ENCODE results near the gene G2E3.

DNA sequence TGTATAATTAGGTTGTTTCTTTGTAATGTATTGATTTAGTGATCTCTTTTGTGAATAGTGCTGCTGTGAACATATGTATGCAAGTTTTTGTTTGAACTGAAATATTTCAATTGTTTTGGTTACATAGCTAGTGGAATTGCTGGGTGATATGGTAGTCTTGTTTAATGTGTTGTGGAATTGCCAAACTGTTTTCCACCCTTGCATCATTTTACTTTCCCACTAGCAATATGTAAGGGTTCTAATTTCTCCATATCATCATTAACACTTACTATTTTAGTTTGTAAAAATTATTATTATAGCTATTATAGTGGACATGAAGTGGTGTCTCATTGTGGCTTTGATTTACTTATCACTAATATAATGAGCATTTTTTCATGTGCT, 5.9 kb downstream of the G2E3 start:
- TF ChIP-seq, protein P1, sequence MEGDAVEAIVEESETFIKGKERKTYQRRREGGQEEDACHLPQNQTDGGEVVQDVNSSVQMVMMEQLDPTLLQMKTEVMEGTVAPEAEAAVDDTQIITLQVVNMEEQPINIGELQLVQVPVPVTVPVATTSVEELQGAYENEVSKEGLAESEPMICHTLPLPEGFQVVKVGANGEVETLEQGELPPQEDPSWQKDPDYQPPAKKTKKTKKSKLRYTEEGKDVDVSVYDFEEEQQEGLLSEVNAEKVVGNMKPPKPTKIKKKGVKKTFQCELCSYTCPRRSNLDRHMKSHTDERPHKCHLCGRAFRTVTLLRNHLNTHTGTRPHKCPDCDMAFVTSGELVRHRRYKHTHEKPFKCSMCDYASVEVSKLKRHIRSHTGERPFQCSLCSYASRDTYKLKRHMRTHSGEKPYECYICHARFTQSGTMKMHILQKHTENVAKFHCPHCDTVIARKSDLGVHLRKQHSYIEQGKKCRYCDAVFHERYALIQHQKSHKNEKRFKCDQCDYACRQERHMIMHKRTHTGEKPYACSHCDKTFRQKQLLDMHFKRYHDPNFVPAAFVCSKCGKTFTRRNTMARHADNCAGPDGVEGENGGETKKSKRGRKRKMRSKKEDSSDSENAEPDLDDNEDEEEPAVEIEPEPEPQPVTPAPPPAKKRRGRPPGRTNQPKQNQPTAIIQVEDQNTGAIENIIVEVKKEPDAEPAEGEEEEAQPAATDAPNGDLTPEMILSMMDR (conservative IDR thresholded peaks at IDR 0.05 in 1 of 2, IDR thresholded peaks at IDR 0.05 in 1 of 2; ENCODE audit: low read depth in 1 of 2, low read length in 2 of 2) = no peak
- no peak for TF ChIP-seq EZH2 (IDR thresholded peaks at IDR 0.05; ENCODE audit: low read length, missing control alignments)

Data from fibroblast of lung (primary cell).